LNCaP clone FGC (cell line): Measurements from ENCODE around the gene MAB21L3.

Experiments used
- DNase-seq: peaks from one replicate; pipeline ENCODE4 v3.0.0-alpha.2; 2011; ENCODE audit warnings: low read depth
- H3K4me3 ChIP-seq: 2 replicates; pipeline ENCODE4 v1.5.1; 2011; ENCODE audit warnings: mild to moderate bottlenecking, low read depth, low read length, control low read depth
- TF ChIP-seq, protein P1 (sequence below): IDR thresholded peaks from 2 replicates; pipeline ENCODE4 v1.5.1; 2012; ENCODE audit warnings: mild to moderate bottlenecking; ENCODE audit not compliant: control insufficient read depth, insufficient read depth; ENCODE audit errors: extremely low read depth

Gene MAB21L3

DNA sequence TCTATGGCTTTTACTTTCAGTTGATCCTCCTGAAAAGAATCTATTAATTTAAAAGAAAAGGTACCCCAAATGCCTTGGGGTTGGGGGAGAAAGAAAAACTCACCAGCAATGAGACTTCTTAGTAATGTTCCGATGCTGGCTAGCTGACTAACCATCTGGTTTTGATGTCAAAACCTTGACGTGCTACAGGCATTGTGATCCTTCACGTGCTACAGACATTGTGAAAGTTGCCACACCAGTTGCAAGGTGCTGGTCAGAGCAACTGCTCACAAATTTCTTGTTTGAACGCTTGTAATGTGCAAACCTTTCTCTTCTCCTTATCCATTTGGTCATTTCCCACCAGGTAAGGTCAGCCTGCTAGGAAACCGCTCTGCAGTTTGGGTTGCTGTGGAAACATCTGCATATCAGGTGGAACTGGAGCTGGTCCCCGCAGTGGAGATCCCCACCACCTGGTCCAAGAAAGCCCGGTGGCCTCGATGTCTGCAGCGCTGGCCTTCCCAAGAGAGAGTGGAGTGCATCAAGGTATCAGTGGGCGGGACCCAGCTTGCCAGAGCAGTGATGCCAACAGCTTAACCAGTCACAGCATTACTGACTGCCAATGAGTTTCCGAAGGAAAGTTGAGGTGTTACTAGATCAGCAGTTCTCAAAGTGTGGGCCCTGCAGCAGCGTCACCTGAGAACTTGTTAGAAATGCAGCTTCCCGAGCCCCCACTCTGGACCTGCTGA is 16.1 kb downstream of the MAB21L3 start:
- no peak for DNase-seq
- TF ChIP-seq, protein P1, sequence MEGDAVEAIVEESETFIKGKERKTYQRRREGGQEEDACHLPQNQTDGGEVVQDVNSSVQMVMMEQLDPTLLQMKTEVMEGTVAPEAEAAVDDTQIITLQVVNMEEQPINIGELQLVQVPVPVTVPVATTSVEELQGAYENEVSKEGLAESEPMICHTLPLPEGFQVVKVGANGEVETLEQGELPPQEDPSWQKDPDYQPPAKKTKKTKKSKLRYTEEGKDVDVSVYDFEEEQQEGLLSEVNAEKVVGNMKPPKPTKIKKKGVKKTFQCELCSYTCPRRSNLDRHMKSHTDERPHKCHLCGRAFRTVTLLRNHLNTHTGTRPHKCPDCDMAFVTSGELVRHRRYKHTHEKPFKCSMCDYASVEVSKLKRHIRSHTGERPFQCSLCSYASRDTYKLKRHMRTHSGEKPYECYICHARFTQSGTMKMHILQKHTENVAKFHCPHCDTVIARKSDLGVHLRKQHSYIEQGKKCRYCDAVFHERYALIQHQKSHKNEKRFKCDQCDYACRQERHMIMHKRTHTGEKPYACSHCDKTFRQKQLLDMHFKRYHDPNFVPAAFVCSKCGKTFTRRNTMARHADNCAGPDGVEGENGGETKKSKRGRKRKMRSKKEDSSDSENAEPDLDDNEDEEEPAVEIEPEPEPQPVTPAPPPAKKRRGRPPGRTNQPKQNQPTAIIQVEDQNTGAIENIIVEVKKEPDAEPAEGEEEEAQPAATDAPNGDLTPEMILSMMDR: no peak
- H3K4me3 ChIP-seq: no peak overlapping the region

DNA sequence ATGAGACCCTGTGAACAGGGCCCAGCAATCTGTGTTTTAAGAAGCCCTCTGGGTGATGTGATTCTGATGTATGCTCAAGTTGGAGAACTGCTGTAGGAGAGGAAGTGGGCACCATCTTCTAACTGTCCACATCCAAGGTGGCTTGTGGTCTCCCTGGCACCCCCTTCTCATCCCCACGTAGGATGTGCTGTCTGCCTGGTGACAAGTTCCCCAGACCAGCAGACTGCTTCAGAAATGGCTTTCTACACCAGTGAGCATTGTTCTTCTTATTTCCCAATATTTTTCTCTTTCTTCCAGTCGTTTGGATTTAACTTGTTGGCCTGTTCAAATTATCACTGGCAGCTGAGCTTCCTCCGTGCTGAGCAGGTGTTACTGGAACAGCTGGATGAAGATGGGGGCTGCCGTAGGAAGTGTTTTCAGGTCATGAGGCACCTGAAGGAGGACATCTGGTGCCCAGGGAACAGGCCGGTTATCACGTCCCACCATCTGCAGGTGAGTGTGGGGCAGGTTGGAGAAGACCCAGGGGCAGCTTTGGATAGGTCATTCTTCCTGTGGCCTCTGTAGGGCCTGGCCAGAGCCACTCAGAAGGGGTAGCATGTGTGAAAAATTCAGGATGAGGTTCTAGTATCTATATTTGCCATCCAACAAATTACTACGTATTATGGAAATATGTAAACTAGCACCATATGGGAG is 16.8 kb downstream of the MAB21L3 start:
- TF ChIP-seq, protein P1: no peak
- no peak overlapping the region for H3K4me3 ChIP-seq
- no peak for DNase-seq

DNA sequence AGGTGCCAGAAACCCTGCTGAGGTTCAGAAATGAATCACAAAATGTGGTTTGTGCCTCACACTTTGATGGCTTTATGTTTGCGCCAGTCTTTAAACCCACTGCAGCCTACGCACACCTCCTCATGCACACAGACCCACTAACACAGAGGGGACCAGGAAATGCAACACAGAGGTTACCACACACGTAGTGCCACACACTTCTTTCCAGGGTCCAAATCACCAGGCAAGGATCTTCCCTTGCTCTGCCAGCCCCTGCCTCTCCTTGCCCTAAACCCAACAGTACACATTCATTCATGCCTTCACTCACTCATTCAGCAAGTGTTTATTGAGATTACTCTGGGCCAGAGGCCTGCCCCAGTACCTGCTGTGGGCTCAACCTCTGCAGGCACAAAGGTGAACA is 17.5 kb downstream of the MAB21L3 start:
- DNase-seq: no peak
- TF ChIP-seq, protein P1: no peak
- no peak overlapping the region for H3K4me3 ChIP-seq

DNA sequence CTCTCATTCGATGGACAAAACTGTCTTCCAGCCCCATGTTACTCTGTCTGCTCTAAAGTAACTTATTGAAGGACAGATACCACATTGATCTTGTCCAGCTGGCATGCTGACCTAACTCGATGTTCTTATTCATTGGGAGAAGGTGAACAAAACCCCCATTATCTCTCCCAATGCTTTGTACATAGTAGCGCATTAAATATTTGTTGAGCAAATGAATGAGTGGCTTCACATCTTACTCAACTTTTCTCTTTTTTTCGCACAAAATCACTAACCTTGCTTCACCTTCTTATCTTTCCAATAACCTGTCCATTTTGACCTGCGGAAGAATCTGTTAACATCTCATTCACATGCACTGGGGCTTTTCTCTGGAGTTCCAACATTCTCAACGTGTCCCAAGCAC is 18.3 kb downstream of the MAB21L3 start:
- H3K4me3 ChIP-seq: no peak overlapping the region
- DNase-seq: no peak
- TF ChIP-seq, protein P1: no peak

DNA sequence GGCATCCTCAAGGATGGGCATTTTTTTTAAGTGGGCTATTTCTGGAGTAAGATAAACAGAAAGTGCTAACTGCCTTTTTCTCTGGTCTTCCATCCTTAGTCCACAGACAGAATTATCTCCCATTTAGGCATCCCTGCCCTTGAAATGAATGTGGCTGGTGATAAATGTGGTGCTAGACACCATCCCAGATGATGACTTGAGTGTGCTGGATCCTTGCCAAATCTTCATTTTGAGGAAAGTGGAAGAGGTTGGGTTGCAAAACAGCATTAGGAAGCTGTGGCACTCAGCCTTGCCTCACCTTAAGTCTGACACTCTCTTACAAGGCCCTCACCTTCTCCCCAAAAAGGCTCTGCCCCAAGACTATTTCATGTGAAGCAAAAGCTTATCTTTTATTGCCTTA is 19.2 kb downstream of the MAB21L3 start:
- TF ChIP-seq, protein P1: no peak
- H3K4me3 ChIP-seq: no peak overlapping the region
- no peak for DNase-seq

DNA sequence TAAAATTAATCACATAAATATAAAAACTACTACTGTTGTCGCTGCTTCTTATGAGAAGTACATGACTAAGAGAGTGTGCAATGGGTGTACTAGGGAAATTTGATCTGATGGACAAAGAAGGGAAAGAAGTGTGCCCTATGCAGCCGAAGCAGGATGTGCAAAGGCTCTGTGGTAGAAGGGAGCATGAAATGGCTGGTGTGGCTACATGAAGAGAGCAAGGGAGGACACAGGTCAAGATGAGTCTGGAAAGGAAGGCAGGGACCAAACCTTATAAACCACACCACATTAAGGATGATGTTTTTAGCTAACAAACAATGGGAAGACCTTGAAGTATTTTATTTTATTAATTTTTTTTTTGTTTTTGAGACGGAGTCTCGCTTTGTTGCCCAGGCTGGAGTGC is 20.0 kb downstream of the MAB21L3 start:
- DNase-seq: no peak
- H3K4me3 ChIP-seq: no peak overlapping the region
- TF ChIP-seq, protein P1: no peak
